Endodermal cell (in vitro differentiated cells): ENCODE measurements around the gene CIZ1. TPM values are rescaled to one million over a fixed set of nuclear protein-coding genes. Genes with fewer than 3 reads are reported as not detected.

Experiments
- DNase-seq: peaks from one replicate; pipeline ENCODE4 v3.0.0-alpha.2; 2017
- H3K27ac ChIP-seq: 2 replicates; pipeline ENCODE4 v1.5.1; 2013; ENCODE audit warnings: mild to moderate bottlenecking, low read depth, low read length, moderate library complexity
- H3K27me3 ChIP-seq: 2 replicates; pipeline ENCODE4 v1.6.1; 2013; ENCODE audit warnings: mild to moderate bottlenecking, low read length, moderate library complexity; ENCODE audit not compliant: insufficient read depth, control insufficient read depth, poor library complexity, severe bottlenecking
- H3K36me3 ChIP-seq: 2 replicates; pipeline ENCODE4 v1.7.0; 2013; ENCODE audit warnings: mild to moderate bottlenecking, low read length, moderate library complexity; ENCODE audit not compliant: control insufficient read depth, insufficient read depth
- H3K4me1 ChIP-seq: one replicate; pipeline ENCODE4 v1.7.0; 2013; ENCODE audit warnings: low read length; ENCODE audit not compliant: control insufficient read depth, insufficient read depth
- H3K4me3 ChIP-seq: 2 replicates; pipeline ENCODE4 v1.5.1; 2013; ENCODE audit warnings: mild to moderate bottlenecking, low read length, moderate library complexity
- H3K9ac ChIP-seq: 2 replicates; pipeline ENCODE4 v1.6.1; 2013; ENCODE audit warnings: mild to moderate bottlenecking, low read length, moderate library complexity; ENCODE audit not compliant: poor library complexity, severe bottlenecking; ENCODE audit errors: extremely low read depth
- H3K9me3 ChIP-seq: 2 replicates; pipeline ENCODE4 v1.6.1; 2013; ENCODE audit warnings: mild to moderate bottlenecking, low read length, moderate library complexity; ENCODE audit not compliant: control insufficient read depth
- H3K27ac Mint-ChIP-seq: 2 replicates; pipeline ENCODE4 v1.8.0; 2020; ENCODE audit warnings: mixed read lengths
- H3K27me3 Mint-ChIP-seq: 2 replicates; pipeline ENCODE4 v1.8.0; 2021; ENCODE audit warnings: mild to moderate bottlenecking, mixed read lengths; ENCODE audit not compliant: insufficient read depth
- H3K36me3 Mint-ChIP-seq: 2 replicates; pipeline ENCODE4 v1.8.0; 2020; ENCODE audit warnings: low read depth, mixed read lengths
- H3K4me1 Mint-ChIP-seq: 2 replicates; pipeline ENCODE4 v1.8.0; 2020; ENCODE audit warnings: mixed read lengths
- H3K4me3 Mint-ChIP-seq: 2 replicates; pipeline ENCODE4 v1.8.0; 2020; ENCODE audit warnings: mild to moderate bottlenecking, moderate library complexity, mixed read lengths
- H3K9me3 Mint-ChIP-seq: 2 replicates; pipeline ENCODE4 v1.8.0; 2020; ENCODE audit warnings: mild to moderate bottlenecking, mixed read lengths
- WGBS, 2 experiments: methylation state at CpG; one replicate each; pipeline versions ENCODE4 v1.1.5 to v1.1.7; 2013; ENCODE audit warnings: missing lambda C conversion rate in 2 of 2, mixed read lengths in 1 of 2; ENCODE audit not compliant: insufficient coverage in 1 of 2, insufficient read length in 1 of 2; 5-methylcytosine and 5-hydroxymethylcytosine counted together
- total RNA-seq, 2 donors: library from RNA; stranded (reverse); fragmentation: NEBNext Ultra II Directional in 1 of 2; extraction: Animal tissue kit (Norgen Biotek cat#: 25700) in 1 of 2; gene quantifications; 2 replicates in 1 of 2; 3 replicates in 1 of 2; pipeline ENCODE4 v1.2.1, GENCODE V29; 2021
- TF ChIP-seq, protein P1 (sequence below): fragments of 200-600 bp; sonication (generic); conservative IDR thresholded peaks from 2 replicates; pipeline ENCODE4 v1.5.0; 2021; ENCODE audit warnings: antibody characterized with exemption, mild to moderate bottlenecking

CIZ1 gene
- total RNA-seq, 2 donors from 2014 or later = 115 to 117 TPM

DNA sequence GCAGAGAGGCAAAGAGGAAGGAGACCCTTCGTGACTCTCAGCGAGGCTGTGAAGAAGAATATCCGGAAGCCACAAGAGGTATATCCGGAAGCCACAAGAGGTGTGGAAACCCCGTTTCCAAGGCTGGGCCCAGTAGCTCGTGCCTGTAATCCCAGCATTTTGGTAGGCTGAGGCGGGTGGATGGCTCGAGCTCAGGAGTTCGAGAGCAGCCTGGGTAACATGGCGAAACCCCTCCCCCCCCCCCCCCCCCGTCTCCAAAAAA is 31.9 kb downstream of the CIZ1 start:
- 60 to 67% methylated on average over 4 to 11 of the region's 11 CpGs for WGBS, 2 experiments
- Histone ChIP-seq H3K27ac (peak overlapping the region; percentile 69), H3K27me3 (no peaks in the 10 kb centered on the region), H3K4me1 (no peaks in the 10 kb centered on the region), H3K9me3 (no peaks in the 10 kb centered on the region), H3K36me3 (peaks cover 24% of the 10 kb centered on the region), H3K4me3 (peak overlapping the region; percentile 71), H3K9ac (peak overlapping the region; percentile 45)
- Mint-ChIP-seq H3K4me3 (peak overlapping the region; percentile 71), H3K36me3 (peaks cover 18% of the 10 kb centered on the region), H3K27me3 (peaks cover 3% of the 10 kb centered on the region), H3K4me1 (peaks cover 6% of the 10 kb centered on the region), H3K27ac (peak overlapping the region; percentile 81), H3K9me3 (no peaks in the 10 kb centered on the region)
- no peak for DNase-seq
- TF ChIP-seq, protein P1, sequence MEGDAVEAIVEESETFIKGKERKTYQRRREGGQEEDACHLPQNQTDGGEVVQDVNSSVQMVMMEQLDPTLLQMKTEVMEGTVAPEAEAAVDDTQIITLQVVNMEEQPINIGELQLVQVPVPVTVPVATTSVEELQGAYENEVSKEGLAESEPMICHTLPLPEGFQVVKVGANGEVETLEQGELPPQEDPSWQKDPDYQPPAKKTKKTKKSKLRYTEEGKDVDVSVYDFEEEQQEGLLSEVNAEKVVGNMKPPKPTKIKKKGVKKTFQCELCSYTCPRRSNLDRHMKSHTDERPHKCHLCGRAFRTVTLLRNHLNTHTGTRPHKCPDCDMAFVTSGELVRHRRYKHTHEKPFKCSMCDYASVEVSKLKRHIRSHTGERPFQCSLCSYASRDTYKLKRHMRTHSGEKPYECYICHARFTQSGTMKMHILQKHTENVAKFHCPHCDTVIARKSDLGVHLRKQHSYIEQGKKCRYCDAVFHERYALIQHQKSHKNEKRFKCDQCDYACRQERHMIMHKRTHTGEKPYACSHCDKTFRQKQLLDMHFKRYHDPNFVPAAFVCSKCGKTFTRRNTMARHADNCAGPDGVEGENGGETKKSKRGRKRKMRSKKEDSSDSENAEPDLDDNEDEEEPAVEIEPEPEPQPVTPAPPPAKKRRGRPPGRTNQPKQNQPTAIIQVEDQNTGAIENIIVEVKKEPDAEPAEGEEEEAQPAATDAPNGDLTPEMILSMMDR = no peak

DNA sequence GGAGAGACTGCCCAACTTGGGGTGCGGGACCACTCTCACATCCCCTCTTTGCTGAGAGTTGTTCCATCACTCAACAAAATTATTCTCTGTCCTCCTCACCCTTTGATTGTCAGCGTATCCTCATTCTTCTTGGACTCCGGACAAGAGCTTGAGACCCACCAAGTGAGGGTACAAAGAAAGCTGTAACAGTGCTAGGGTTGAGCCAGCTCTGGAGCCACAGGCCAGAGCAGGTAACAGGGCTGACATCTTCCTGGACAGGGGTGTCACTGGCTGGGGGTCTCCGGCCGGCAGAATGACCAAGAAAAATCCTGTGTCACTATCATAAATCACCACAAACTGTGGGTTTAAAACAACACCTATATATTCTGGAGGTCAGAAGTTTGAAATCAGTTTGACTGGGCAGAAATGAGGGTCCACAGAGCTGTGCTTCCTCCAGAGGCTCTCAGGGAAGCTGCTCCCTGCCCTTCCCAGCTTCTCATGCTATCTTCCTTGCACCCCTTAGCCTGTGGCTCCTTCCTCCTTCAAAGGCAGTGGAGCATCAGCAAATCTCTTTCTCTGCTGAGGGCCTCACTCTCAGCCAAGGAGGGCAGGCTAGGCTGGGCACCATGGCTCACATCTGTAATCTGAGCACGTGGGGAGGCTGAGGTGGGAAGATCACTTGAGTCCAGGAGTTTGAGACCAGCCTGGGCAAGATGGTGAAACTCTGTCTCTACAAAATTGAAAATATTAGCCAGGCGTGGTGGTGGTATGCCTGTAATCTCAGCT is 35.5 kb downstream of the CIZ1 start:
- Mint-ChIP-seq H3K27me3 (peaks cover 3% of the 10 kb centered on the region), H3K36me3 (no peaks in the 10 kb centered on the region), H3K4me1 (peaks cover 2% of the 10 kb centered on the region), H3K9me3 (no peaks in the 10 kb centered on the region), H3K27ac (no peak overlapping the region), H3K4me3 (no peak overlapping the region)
- TF ChIP-seq, protein P1 = no peak
- WGBS, 2 experiments = 91 to 94% methylated on average over 2 to 7 of the region's 7 CpGs
- DNase-seq = no peak
- H3K9ac ChIP-seq = no peak overlapping the region
- H3K27me3 ChIP-seq = no peaks in the 10 kb centered on the region
- no peaks in the 10 kb centered on the region for H3K4me1 ChIP-seq
- H3K36me3 ChIP-seq = no peaks in the 10 kb centered on the region
- no peak overlapping the region for H3K27ac ChIP-seq
- no peak overlapping the region for H3K4me3 ChIP-seq
- no peaks in the 10 kb centered on the region for H3K9me3 ChIP-seq

DNA sequence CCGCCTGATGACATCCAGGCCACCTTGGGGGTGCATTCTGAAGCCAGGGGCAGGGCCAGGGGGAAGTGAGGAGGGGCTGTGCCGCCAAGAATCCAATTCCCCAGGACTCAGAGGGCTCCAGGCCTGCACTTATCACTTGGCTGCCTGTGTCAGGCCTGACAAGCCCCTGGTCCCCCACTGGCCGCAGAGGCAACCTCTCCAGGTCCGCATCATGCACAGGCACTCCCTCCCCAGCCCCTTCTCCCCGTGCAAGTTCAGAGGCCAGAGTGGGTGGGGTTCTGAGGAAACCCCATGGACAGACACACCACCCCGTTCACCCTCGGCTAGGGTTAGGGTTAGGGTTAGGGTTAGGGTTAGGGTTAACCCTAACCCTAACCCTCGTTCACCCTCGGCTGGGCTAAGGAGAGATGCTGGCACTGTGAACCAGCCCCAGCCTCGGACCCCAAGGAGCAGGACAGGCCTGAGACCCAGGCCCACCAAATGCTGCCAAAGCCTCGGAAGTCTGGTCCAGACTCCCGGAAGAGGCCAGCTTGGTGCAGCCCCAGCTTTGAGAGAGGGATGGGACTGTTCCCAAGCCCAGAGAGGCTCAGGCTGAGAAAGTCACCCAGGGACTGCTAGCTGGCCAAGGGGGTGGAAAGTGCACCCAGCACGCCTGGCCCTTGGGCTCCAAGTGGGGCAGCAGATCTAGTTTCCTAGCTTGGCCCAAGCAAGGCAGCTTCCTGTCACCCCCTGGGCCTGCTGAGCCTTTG is 37.3 kb downstream of the CIZ1 start:
- peak; percentile 39 for DNase-seq
- Mint-ChIP-seq H3K4me3 (no peak overlapping the region), H3K27me3 (peaks cover 6% of the 10 kb centered on the region), H3K36me3 (no peaks in the 10 kb centered on the region), H3K27ac (no peak overlapping the region), H3K9me3 (no peaks in the 10 kb centered on the region), H3K4me1 (peaks cover 3% of the 10 kb centered on the region)
- no peaks in the 10 kb centered on the region for H3K4me1 ChIP-seq
- no peak overlapping the region for H3K9ac ChIP-seq
- H3K27ac ChIP-seq = no peak overlapping the region
- no peak overlapping the region for H3K4me3 ChIP-seq
- no peaks in the 10 kb centered on the region for H3K9me3 ChIP-seq
- no peaks in the 10 kb centered on the region for H3K36me3 ChIP-seq
- 84 to 94% methylated on average over 5 to 13 of the region's 13 CpGs for whole genome bisulfite sequencing, 2 experiments
- TF ChIP-seq, protein P1 = no peak
- H3K27me3 ChIP-seq = no peaks in the 10 kb centered on the region
